ENCODE measurements around the gene CST6. TPM values are rescaled to one million over a fixed set of nuclear protein-coding genes. Genes with fewer than 3 reads are reported as not detected.

The CST6 gene
- polyA plus RNA-seq, 1 experiment = 5.9 TPM

- Histone ChIP-seq H3K27me3 (ENCODE audit: control insufficient read depth, insufficient read depth, low read length) (no peaks in the 10 kb centered on the region), H3K36me3 (ENCODE audit: control insufficient read depth, insufficient read depth, low read length) (peaks cover 19% of the 10 kb centered on the region), H3K4me3 (ENCODE audit: low read depth, low read length) (no peak overlapping the region)
- TF ChIP-seq CTCF (IDR thresholded peaks at IDR 0.05; ENCODE audit: insufficient read depth, low read depth, low read length) = no peak
- no peak for DNase-seq (ENCODE audit: low read depth)
- POLR2A ChIA-PET = no interaction called here
- CTCF ChIA-PET = interaction anchor here (0.6 to 1.6 kb wide), 7 partner anchors 9 to 129 kb away, joined by 3 to 4 read pairs (median 3); partner anchors contain the start of genes CCDC85B and FIBP
Measured at GRCh38 chr11:65979261-65979759, 32.5 kb upstream of the CST6 start.

- Histone ChIP-seq H3K36me3 (ENCODE audit: control insufficient read depth, insufficient read depth, low read length) (peaks cover 16% of the 10 kb centered on the region), H3K4me3 (ENCODE audit: low read depth, low read length) (no peak overlapping the region), H3K27me3 (ENCODE audit: control insufficient read depth, insufficient read depth, low read length) (no peaks in the 10 kb centered on the region)
- no peak for TF ChIP-seq CTCF (IDR thresholded peaks at IDR 0.05; ENCODE audit: insufficient read depth, low read depth, low read length)
- no peak for DNase-seq (ENCODE audit: low read depth)
- POLR2A ChIA-PET = no interaction called here
- CTCF ChIA-PET = interaction anchor here (0.6 to 7.6 kb wide), 2 partner anchors 94 to 277 kb away, joined by 3 to 87 read pairs; partner anchors contain the start of genes CCDC85B and FIBP
Measured at GRCh38 chr11:65981101-65981740, 30.6 kb upstream of the CST6 start.

- peaks cover 12% of the 10 kb centered on the region for H3K36me3 ChIP-seq (ENCODE audit: control insufficient read depth, insufficient read depth, low read length)
- DNase-seq (ENCODE audit: low read depth) = no peak
- ChIA-PET CTCF (interaction anchor here (0.6 to 7.6 kb wide), 4 partner anchors 95 to 276 kb away, joined by 3 to 87 read pairs (median 4); partner anchors contain the start of genes CCDC85B and FIBP), POLR2A (no interaction called here)
- H3K27me3 ChIP-seq (ENCODE audit: control insufficient read depth, insufficient read depth, low read length) = no peaks in the 10 kb centered on the region
- no peak overlapping the region for H3K4me3 ChIP-seq (ENCODE audit: low read depth, low read length)
- no peak for TF ChIP-seq CTCF (IDR thresholded peaks at IDR 0.05; ENCODE audit: insufficient read depth, low read depth, low read length)
Measured at GRCh38 chr11:65981972-65982823, 29.6 kb upstream of the CST6 start.

- no peak for TF ChIP-seq CTCF (IDR thresholded peaks at IDR 0.05; ENCODE audit: insufficient read depth, low read depth, low read length)
- POLR2A ChIA-PET = no interaction called here
- no peaks in the 10 kb centered on the region for H3K27me3 ChIP-seq (ENCODE audit: control insufficient read depth, insufficient read depth, low read length)
- no peak for DNase-seq (ENCODE audit: low read depth)
- CTCF ChIA-PET = interaction anchor here (0.7 to 7.6 kb wide), 3 partner anchors 95 to 203 kb away, joined by 3 to 87 read pairs (median 5); partner anchors contain the start of genes CCDC85B and FIBP
- H3K4me3 ChIP-seq (ENCODE audit: low read depth, low read length) = no peak overlapping the region
- H3K36me3 ChIP-seq (ENCODE audit: control insufficient read depth, insufficient read depth, low read length) = peaks cover 6% of the 10 kb centered on the region
Measured at GRCh38 chr11:65982824-65983588, 28.8 kb upstream of the CST6 start.

All from BJ (cell line).